ENCODE data around the gene NOC3L.

The NOC3L gene

DNA sequence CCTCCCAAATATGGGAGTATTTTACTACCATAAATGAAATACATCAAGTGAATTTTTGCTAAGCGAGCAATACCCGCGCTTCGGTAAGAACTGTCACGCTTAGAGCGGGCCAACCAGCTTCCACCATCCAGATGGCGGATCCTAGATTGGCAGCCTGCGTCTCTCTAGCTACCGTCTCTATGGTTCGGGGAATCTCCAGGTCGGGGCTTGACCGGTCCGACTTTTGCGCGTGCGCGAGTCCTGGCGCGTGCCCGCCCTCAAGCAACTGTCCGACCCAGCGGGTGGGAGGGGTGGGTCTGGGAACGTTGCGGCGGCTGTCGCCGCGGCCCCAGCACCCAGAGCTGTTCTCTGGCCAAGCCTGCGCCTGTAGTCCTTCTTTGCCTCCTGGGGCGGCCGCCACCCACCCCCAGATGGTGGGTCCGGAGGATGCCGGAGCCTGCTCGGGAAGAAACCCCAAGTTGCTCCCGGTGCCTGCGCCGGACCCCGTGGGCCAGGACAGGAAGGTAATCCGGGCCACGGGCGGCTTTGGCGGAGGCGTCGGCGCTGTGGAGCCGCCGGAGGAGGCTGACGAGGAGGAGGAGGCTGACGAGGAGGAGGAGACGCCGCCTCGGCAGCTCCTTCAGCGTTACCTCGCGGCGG is 39.6 kb upstream of the NOC3L start, which contains the start of gene TBC1D12 (continued):
- TF ChIP-seq, protein P1, sequence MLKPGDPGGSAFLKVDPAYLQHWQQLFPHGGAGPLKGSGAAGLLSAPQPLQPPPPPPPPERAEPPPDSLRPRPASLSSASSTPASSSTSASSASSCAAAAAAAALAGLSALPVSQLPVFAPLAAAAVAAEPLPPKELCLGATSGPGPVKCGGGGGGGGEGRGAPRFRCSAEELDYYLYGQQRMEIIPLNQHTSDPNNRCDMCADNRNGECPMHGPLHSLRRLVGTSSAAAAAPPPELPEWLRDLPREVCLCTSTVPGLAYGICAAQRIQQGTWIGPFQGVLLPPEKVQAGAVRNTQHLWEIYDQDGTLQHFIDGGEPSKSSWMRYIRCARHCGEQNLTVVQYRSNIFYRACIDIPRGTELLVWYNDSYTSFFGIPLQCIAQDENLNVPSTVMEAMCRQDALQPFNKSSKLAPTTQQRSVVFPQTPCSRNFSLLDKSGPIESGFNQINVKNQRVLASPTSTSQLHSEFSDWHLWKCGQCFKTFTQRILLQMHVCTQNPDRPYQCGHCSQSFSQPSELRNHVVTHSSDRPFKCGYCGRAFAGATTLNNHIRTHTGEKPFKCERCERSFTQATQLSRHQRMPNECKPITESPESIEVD (tag by site-specific recombination; IDR thresholded peaks at IDR 0.05), result peak; percentile 40
- TF ChIP-seq ZNF629 (tag by site-specific recombination; IDR thresholded peaks at IDR 0.05) (peak; percentile 52; the same call in 1 of the 2 replicates), GLI4 (tag by site-specific recombination; IDR thresholded peaks at IDR 0.05) (peak; percentile 43; the same call in 1 of the 2 replicates), ZNF530 (tag by site-specific recombination; IDR thresholded peaks at IDR 0.05; ENCODE audit: low read depth) (no peak), ZNF585B (tag by site-specific recombination; IDR thresholded peaks at IDR 0.05) (no peak), ZNF792 (tag by site-specific recombination; IDR thresholded peaks at IDR 0.05) (no peak; the same call in 1 of the 2 replicates), ZNF16 (tag by site-specific recombination; IDR thresholded peaks at IDR 0.05; ENCODE audit: low read depth) (no peak), YY2 (tag by site-specific recombination; IDR thresholded peaks at IDR 0.05) (no peak), ZNF747 (tag by site-specific recombination; IDR thresholded peaks at IDR 0.05) (no peak)
- TF ChIP-seq, protein P2, sequence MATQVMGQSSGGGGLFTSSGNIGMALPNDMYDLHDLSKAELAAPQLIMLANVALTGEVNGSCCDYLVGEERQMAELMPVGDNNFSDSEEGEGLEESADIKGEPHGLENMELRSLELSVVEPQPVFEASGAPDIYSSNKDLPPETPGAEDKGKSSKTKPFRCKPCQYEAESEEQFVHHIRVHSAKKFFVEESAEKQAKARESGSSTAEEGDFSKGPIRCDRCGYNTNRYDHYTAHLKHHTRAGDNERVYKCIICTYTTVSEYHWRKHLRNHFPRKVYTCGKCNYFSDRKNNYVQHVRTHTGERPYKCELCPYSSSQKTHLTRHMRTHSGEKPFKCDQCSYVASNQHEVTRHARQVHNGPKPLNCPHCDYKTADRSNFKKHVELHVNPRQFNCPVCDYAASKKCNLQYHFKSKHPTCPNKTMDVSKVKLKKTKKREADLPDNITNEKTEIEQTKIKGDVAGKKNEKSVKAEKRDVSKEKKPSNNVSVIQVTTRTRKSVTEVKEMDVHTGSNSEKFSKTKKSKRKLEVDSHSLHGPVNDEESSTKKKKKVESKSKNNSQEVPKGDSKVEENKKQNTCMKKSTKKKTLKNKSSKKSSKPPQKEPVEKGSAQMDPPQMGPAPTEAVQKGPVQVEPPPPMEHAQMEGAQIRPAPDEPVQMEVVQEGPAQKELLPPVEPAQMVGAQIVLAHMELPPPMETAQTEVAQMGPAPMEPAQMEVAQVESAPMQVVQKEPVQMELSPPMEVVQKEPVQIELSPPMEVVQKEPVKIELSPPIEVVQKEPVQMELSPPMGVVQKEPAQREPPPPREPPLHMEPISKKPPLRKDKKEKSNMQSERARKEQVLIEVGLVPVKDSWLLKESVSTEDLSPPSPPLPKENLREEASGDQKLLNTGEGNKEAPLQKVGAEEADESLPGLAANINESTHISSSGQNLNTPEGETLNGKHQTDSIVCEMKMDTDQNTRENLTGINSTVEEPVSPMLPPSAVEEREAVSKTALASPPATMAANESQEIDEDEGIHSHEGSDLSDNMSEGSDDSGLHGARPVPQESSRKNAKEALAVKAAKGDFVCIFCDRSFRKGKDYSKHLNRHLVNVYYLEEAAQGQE (tag by site-specific recombination; IDR thresholded peaks at IDR 0.05), result peak; percentile 18; the same call in 1 of the 2 replicates
- TF ChIP-seq, protein P3, sequence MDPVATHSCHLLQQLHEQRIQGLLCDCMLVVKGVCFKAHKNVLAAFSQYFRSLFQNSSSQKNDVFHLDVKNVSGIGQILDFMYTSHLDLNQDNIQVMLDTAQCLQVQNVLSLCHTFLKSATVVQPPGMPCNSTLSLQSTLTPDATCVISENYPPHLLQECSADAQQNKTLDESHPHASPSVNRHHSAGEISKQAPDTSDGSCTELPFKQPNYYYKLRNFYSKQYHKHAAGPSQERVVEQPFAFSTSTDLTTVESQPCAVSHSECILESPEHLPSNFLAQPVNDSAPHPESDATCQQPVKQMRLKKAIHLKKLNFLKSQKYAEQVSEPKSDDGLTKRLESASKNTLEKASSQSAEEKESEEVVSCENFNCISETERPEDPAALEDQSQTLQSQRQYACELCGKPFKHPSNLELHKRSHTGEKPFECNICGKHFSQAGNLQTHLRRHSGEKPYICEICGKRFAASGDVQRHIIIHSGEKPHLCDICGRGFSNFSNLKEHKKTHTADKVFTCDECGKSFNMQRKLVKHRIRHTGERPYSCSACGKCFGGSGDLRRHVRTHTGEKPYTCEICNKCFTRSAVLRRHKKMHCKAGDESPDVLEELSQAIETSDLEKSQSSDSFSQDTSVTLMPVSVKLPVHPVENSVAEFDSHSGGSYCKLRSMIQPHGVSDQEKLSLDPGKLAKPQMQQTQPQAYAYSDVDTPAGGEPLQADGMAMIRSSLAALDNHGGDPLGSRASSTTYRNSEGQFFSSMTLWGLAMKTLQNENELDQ (tag by site-specific recombination; IDR thresholded peaks at IDR 0.05; ENCODE audit: low read depth), result no peak
- TF ChIP-seq, protein P4, sequence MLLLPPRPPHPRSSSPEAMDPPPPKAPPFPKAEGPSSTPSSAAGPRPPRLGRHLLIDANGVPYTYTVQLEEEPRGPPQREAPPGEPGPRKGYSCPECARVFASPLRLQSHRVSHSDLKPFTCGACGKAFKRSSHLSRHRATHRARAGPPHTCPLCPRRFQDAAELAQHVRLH (tag by site-specific recombination; IDR thresholded peaks at IDR 0.05), result no peak
- TF ChIP-seq, protein P5, sequence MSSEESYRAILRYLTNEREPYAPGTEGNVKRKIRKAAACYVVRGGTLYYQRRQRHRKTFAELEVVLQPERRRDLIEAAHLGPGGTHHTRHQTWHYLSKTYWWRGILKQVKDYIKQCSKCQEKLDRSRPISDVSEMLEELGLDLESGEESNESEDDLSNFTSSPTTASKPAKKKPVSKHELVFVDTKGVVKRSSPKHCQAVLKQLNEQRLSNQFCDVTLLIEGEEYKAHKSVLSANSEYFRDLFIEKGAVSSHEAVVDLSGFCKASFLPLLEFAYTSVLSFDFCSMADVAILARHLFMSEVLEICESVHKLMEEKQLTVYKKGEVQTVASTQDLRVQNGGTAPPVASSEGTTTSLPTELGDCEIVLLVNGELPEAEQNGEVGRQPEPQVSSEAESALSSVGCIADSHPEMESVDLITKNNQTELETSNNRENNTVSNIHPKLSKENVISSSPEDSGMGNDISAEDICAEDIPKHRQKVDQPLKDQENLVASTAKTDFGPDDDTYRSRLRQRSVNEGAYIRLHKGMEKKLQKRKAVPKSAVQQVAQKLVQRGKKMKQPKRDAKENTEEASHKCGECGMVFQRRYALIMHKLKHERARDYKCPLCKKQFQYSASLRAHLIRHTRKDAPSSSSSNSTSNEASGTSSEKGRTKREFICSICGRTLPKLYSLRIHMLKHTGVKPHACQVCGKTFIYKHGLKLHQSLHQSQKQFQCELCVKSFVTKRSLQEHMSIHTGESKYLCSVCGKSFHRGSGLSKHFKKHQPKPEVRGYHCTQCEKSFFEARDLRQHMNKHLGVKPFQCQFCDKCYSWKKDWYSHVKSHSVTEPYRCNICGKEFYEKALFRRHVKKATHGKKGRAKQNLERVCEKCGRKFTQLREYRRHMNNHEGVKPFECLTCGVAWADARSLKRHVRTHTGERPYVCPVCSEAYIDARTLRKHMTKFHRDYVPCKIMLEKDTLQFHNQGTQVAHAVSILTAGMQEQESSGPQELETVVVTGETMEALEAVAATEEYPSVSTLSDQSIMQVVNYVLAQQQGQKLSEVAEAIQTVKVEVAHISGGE (tag by site-specific recombination; conservative IDR thresholded peaks at IDR 0.05; ENCODE audit: low read depth), result peak; percentile 56
- TF ChIP-seq, protein P6, sequence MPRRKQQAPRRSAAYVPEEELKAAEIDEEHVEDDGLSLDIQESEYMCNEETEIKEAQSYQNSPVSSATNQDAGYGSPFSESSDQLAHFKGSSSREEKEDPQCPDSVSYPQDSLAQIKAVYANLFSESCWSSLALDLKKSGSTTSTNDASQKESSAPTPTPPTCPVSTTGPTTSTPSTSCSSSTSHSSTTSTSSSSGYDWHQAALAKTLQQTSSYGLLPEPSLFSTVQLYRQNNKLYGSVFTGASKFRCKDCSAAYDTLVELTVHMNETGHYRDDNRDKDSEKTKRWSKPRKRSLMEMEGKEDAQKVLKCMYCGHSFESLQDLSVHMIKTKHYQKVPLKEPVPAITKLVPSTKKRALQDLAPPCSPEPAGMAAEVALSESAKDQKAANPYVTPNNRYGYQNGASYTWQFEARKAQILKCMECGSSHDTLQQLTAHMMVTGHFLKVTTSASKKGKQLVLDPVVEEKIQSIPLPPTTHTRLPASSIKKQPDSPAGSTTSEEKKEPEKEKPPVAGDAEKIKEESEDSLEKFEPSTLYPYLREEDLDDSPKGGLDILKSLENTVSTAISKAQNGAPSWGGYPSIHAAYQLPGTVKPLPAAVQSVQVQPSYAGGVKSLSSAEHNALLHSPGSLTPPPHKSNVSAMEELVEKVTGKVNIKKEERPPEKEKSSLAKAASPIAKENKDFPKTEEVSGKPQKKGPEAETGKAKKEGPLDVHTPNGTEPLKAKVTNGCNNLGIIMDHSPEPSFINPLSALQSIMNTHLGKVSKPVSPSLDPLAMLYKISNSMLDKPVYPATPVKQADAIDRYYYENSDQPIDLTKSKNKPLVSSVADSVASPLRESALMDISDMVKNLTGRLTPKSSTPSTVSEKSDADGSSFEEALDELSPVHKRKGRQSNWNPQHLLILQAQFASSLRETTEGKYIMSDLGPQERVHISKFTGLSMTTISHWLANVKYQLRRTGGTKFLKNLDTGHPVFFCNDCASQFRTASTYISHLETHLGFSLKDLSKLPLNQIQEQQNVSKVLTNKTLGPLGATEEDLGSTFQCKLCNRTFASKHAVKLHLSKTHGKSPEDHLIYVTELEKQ (tag by site-specific recombination; IDR thresholded peaks at IDR 0.05; ENCODE audit: borderline replicate concordance), result peak; percentile 89; the same call in 1 of the 2 replicates
- TF ChIP-seq, protein P7, sequence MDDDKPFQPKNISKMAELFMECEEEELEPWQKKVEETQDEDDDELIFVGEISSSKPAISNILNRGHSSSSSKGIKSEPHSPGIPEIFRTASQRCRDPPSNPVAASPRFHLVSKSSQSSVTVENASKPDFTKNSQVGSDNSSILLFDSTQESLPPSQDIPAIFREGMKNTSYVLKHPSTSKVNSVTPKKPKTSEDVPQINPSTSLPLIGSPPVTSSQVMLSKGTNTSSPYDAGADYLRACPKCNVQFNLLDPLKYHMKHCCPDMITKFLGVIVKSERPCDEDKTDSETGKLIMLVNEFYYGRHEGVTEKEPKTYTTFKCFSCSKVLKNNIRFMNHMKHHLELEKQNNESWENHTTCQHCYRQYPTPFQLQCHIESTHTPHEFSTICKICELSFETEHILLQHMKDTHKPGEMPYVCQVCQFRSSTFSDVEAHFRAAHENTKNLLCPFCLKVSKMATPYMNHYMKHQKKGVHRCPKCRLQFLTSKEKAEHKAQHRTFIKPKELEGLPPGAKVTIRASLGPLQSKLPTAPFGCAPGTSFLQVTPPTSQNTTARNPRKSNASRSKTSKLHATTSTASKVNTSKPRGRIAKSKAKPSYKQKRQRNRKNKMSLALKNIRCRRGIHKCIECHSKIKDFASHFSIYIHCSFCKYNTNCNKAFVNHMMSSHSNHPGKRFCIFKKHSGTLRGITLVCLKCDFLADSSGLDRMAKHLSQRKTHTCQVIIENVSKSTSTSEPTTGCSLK (tag by site-specific recombination; IDR thresholded peaks at IDR 0.05), result no peak

All from HEK293 (cell line).